RWPE2 (cell line): ENCODE measurements around the gene ATG7.

Source experiments
- ATAC-seq: fragments of 200-7000 bp; cut with Tn5 transposase; 3 replicates; pipeline ENCODE4 v1.9.1; 2021; ENCODE audit warnings: low read depth
- DNase-seq: peaks from one replicate; pipeline ENCODE4 v3.0.0-alpha.2; 2020; ENCODE audit warnings: low spot score
- H3K27ac ChIP-seq: fragments of 450-650 bp; 2 replicates; pipeline ENCODE4 v1.5.1; 2017; ENCODE audit warnings: mild to moderate bottlenecking; ENCODE audit not compliant: poor library complexity, severe bottlenecking
- H3K27me3 ChIP-seq: fragments of 250-450 bp; sonication (Bioruptor Pico); 2 replicates; pipeline ENCODE4 v1.5.1; 2021; ENCODE audit warnings: mild to moderate bottlenecking, moderate library complexity; ENCODE audit not compliant: insufficient read depth, poor library complexity, severe bottlenecking
- H3K36me3 ChIP-seq: fragments of 250-450 bp; sonication (Bioruptor Pico); 2 replicates; pipeline ENCODE4 v1.5.1; 2020; ENCODE audit warnings: low read depth, mild to moderate bottlenecking, moderate library complexity
- H3K4me1 ChIP-seq: fragments of 250-450 bp; sonication (Bioruptor Pico); 2 replicates; pipeline ENCODE4 v1.5.1; 2021; ENCODE audit warnings: mild to moderate bottlenecking, moderate library complexity; ENCODE audit not compliant: insufficient read depth, poor library complexity, severe bottlenecking
- H3K4me3 ChIP-seq: fragments of 250-450 bp; sonication (Bioruptor Pico); 2 replicates; pipeline ENCODE4 v1.5.1; 2021; ENCODE audit warnings: mild to moderate bottlenecking, moderate library complexity; ENCODE audit not compliant: severe bottlenecking
- H3K9me3 ChIP-seq: fragments of 250-450 bp; sonication (Bioruptor Pico); 2 replicates; pipeline ENCODE4 v1.5.1; 2021; ENCODE audit warnings: mild to moderate bottlenecking, moderate library complexity; ENCODE audit not compliant: severe bottlenecking
- TF ChIP-seq, protein P1 (sequence below): fragments of 450-650 bp; IDR thresholded peaks from one replicate; pipeline ENCODE4 v1.5.1; 2017; ENCODE audit warnings: mild to moderate bottlenecking, moderate library complexity; ENCODE audit not compliant: poor library complexity, severe bottlenecking

Gene ATG7

DNA sequence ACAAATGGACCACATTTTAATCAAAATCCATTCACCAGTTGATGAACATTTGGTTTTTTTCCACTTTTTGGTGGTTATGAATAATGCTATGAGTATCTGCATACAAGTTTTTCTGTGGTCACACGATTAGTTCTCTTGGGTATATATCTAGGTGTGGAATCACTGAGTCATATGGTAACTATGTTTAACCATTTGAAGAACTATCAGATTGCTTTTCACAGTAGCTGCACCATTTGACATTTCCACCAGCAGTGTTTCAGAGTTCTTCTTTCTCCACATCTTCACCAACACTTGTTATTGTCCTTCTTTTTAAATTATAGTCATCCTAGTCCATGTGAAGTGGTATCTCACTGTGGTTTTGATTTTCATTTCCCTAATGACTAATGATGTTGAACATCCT is 33.3 kb upstream of the ATG7 start:
- peak overlapping the region; percentile 100 for H3K27ac ChIP-seq
- DNase-seq (no peak), ATAC-seq (peak; percentile 86)
- H3K9me3 ChIP-seq, result no peaks in the 10 kb centered on the region
- H3K4me3 ChIP-seq, result no peak overlapping the region
- peaks cover 8% of the 10 kb centered on the region; the same call in 1 of the 2 replicates for H3K36me3 ChIP-seq
- H3K4me1 ChIP-seq, result peaks cover 34% of the 10 kb centered on the region
- H3K27me3 ChIP-seq, result no peaks in the 10 kb centered on the region
- TF ChIP-seq, protein P1, sequence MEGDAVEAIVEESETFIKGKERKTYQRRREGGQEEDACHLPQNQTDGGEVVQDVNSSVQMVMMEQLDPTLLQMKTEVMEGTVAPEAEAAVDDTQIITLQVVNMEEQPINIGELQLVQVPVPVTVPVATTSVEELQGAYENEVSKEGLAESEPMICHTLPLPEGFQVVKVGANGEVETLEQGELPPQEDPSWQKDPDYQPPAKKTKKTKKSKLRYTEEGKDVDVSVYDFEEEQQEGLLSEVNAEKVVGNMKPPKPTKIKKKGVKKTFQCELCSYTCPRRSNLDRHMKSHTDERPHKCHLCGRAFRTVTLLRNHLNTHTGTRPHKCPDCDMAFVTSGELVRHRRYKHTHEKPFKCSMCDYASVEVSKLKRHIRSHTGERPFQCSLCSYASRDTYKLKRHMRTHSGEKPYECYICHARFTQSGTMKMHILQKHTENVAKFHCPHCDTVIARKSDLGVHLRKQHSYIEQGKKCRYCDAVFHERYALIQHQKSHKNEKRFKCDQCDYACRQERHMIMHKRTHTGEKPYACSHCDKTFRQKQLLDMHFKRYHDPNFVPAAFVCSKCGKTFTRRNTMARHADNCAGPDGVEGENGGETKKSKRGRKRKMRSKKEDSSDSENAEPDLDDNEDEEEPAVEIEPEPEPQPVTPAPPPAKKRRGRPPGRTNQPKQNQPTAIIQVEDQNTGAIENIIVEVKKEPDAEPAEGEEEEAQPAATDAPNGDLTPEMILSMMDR, result no peak

DNA sequence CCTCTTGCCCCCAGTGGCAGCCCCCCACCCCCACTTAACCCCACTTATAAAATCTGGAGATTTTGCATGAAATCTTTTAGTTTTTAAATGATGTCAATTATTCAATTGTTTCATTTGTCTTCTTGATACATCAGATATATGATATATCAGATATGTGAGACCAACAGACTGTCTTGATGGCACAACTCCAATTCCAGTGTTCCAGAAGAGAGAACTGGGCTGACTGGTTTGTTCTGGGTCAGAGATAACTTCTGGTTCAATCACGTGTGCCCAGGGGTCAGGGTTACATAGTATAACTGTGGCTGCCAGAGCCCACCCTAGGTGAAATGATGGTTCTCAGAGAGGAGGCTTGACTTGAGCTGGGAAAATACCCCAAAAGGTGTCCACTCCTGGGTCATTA is 32.4 kb upstream of the ATG7 start:
- TF ChIP-seq, protein P1, result no peak
- peaks cover 8% of the 10 kb centered on the region; the same call in 1 of the 2 replicates for H3K36me3 ChIP-seq
- no peak for DNase-seq
- ATAC-seq, result no peak
- H3K4me3 ChIP-seq, result no peak overlapping the region
- no peaks in the 10 kb centered on the region for H3K9me3 ChIP-seq
- H3K4me1 ChIP-seq, result peaks cover 37% of the 10 kb centered on the region
- H3K27ac ChIP-seq, result peak overlapping the region; percentile 100
- H3K27me3 ChIP-seq, result no peaks in the 10 kb centered on the region

- TF ChIP-seq, protein P1, result no peak
- H3K27ac ChIP-seq, result peak overlapping the region; percentile 100
- no peak for ATAC-seq
Measured at GRCh38 chr3:11240496-11240895, 31.7 kb upstream of the ATG7 start.

DNA sequence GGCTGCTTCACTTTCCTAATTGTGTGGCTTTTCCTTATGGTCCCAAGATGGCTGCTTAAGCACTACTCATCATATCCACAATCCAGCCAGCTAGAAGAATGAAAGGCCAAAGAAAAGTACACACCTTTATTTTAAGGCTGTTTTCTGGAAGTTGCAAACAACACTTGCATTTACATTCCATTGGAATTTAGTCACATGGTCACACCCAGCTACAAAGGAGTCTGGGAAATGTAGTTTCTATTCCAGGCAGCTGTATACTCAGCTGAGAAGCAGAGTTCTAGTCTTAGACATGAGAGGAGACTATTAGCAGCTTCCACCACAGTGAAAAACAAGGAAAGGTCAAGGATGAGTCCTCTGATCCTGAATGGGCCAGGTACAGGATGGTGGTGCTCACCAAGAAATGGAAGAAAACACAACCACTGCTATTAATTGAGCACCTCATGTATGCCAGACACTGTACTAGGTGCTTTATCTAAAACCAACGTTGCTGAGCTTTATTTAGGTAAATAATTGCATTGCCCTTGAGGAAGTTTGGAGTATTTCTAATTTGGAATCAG is 28.0 kb upstream of the ATG7 start:
- DNase-seq (no peak), ATAC-seq (peak; percentile 72)
- peak overlapping the region; percentile 42 for H3K27ac ChIP-seq
- H3K9me3 ChIP-seq, result no peaks in the 10 kb centered on the region
- no peaks in the 10 kb centered on the region for H3K27me3 ChIP-seq
- H3K4me1 ChIP-seq, result peaks cover 26% of the 10 kb centered on the region
- H3K36me3 ChIP-seq, result peaks cover 4% of the 10 kb centered on the region; the same call in 1 of the 2 replicates
- TF ChIP-seq, protein P1, result no peak
- H3K4me3 ChIP-seq, result no peak overlapping the region

More at GRCh38 chr3:11240496-11240895, 31.7 kb upstream of the ATG7 start:
- no peak for DNase-seq
- H3K27me3 ChIP-seq, result no peaks in the 10 kb centered on the region
- peaks cover 8% of the 10 kb centered on the region; the same call in 1 of the 2 replicates for H3K36me3 ChIP-seq
- H3K4me1 ChIP-seq, result peaks cover 37% of the 10 kb centered on the region
- no peak overlapping the region for H3K4me3 ChIP-seq
- H3K9me3 ChIP-seq, result no peaks in the 10 kb centered on the region

DNA sequence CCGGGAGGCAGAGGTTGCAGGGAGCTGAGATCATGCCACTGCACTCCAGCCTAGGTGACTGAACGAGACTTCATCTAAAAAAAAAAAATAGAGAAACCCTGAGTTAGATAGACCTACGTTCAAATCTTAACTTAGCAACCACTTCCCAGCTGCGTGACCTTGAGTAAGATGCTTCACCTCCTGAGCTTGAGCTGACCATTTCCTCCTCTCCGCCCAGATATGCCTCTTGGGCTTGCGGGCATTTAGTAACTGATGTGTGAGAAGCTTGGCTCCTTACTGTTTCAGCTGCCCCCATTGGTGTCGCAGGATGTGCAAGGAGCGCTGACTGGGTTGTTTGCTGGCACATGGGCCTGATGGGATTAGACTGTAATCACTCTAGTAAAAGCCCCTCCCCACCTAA is 26.9 kb upstream of the ATG7 start:
- H3K9me3 ChIP-seq, result no peaks in the 10 kb centered on the region
- TF ChIP-seq, protein P1, result no peak
- DNase-seq (no peak), ATAC-seq (no peak)
- peaks cover 4% of the 10 kb centered on the region; the same call in 1 of the 2 replicates for H3K36me3 ChIP-seq
- no peaks in the 10 kb centered on the region for H3K27me3 ChIP-seq
- peak overlapping the region; percentile 57 for H3K27ac ChIP-seq
- no peak overlapping the region for H3K4me3 ChIP-seq
- H3K4me1 ChIP-seq, result peaks cover 17% of the 10 kb centered on the region
